RPMI7951 (cell line): ENCODE data around the gene CCNE1. TPM values are rescaled to one million over a fixed set of nuclear protein-coding genes. Genes with fewer than 3 reads are reported as not detected.

Experiments
- DNase-seq: peaks from one replicate; pipeline ENCODE4 v3.0.0-alpha.2; 2012; ENCODE audit warnings: low read depth
- total RNA-seq: library from RNA; depleted of rRNA; stranded (reverse); fragments of >200 nt; shearing (Covaris generic); gene quantifications from 2 replicates; pipeline ENCODE4 v1.2.3, GENCODE V29; 2014

CCNE1 gene
- total RNA-seq, 1 experiment from 2014 or later: 13.5 TPM

DNA sequence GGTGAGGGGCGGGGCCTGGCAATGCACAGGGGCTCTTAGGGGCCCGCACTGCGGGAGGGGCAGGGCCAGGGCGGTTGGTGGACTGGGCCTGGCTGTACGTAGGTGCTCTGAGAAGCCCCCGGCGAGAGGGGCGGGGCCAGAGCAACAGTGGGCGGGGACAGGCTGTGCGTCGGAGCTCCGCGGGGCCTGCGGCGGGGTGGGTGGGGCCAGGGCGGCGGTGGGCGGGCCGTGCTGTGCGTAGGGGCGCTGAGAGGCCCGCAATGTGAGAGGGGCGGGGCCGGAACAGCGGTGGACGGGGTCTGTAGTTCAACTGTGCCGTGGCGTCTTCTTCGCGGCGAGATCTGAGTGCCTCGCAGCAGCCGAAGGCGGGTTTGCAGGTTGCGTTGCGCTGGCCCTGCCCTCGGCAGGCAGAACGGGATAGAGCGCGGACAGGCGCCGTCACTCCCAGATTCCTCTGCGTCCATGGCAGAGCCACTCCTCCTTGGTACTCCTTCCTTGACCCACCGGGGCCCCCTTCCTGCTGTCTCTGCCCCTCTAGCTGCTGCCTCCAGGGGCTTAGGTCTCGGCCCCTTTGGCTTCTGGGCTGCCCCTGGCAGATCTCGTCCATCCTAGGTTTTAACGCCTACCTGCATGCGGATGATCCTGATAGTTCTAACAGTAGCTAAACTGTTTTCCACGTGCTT, 33.2 kb downstream of the CCNE1 start:
- DNase-seq: peak; percentile 91

DNA sequence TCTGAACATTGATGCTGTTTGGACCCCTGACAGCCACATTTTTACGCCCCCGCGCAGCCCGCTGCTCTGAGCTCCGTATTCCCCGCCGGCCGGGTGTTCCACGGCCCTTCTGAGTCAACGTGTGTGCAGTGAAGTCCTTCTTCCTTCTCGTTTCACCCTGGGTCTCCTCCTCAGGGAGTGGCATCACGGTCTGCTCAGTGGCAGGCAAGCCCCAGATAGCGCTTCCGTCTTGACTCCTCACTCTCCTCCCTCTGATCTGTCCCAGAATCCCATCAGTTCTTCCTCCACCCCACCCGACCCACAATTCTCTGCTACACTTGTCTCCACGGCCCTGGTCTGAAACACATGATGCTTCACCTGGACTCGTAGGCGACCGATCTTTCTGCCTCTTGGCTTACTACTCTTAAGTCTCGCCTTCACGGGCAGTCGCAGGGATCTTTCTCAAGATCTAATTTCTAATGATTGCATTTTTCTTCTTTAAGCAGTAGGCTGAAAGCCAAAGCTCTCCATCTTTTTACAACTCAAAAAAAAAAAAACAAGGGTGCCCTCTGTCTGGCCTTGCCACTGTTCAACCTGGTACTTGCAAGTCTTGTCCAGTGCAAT, 33.9 kb downstream of the CCNE1 start:
- peak; percentile 56 for DNase-seq

DNA sequence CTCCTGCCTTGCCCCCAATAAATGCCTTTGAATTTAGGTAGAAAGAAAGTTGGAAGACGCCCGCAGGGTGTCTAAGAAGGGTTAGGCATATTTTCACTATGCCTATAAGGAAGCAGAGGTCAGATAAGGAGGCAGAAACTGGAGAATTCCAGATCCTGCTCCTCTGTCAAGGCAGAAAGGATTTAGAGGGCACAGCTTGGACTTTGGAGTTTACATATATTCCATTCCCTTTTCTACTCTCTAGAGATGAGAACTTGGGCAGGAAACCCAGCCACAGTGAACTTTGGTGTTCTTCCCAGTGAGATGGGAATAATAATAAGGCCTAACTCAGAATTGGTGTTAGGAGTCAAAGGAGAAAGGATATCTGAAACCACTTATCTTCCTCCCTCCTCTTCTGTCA, 37.4 kb downstream of the CCNE1 start:
- no peak for DNase-seq

DNA sequence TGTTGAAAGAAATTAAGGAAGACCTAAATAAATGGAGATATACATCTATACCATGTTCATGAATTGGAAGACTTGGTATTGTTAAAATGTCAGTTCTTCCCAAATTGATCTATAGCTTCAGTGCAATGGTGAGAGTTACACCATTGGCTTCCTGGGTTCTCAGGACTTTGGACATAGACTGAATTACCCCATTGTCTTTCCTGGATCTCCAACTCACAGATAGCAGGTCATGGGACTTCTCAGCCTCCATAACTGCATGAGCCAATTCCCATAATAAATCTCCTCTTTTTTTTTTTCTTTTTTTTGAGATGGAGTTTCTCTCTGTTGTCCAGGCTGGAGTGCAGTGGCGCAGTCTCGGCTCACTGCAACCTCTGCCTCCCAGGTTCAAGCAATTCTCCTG, 38.7 kb downstream of the CCNE1 start:
- no peak for DNase-seq

DNA sequence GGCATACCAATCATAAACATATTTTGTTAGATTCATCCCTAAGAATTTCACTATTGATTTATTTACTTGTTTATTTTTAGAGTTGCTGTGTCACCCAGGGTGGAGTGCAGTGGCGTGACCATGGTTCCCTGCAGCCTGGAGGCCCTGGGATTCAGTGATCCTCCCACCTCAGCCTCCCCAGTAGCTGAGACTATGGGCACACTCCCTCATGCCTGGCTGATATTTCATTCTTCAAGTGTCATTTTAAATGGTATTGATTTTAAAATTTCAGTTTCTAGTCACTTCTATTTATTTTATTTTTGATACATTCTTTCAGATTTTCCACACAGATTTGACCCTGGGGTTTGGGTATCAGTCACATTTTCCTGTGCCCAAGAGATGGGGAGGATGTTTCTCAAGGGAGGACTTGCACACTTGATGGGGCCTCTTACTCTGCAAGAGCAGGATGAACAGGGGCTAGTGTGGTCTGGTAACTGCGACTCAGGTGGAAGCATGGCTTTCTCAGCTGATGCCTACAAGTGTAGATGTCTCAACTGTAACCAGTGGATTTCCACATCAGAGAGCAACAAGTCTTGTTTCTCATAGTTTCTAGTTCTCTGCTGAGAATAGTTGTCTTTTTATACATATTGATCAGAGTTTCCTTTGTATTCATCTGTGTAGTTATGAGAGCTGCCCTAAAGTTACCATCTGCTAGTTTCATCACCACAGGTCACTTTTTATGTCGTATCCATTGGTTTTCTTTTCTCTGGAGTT, 40.2 kb downstream of the CCNE1 start:
- DNase-seq: no peak

DNA sequence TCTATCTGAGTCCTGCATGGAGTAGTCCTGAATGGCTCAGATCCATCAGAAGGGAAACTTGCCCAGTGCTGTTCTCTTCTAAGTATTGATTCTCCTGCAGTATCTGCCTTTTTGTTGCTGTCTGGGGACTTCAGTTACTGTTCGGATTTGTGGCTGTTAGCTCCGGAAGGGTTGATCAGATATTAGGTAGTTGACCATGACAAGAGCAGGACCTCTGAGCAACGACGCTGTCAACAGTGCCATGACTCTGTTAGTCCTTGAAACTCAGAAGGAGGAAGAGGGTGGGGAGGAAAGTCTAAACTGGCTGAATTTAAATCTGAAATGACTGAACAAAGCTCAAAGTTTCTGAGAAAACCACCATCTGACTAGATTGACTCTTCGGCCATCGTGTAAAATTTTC, 42.2 kb downstream of the CCNE1 start:
- DNase-seq: no peak

DNA sequence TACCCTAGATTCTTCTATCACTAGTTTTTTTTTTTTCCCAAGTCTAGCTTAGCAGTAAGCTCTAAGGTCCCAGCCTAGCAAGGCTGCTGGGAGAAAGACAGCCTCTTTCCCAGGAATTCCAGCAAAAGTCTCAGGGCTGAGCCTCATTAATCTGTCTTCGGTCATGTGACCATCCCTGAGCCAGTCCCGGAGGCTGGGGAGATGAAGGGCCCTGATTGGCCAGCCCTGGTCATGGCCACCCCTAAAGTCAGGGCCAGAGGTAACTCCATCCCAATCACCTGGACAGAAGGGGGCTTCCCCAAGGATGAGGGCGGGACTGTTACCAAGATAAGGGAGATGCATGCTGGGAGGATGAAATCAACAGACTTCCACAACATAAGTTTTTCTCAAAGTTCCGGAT, 43.3 kb downstream of the CCNE1 start:
- no peak for DNase-seq

DNA sequence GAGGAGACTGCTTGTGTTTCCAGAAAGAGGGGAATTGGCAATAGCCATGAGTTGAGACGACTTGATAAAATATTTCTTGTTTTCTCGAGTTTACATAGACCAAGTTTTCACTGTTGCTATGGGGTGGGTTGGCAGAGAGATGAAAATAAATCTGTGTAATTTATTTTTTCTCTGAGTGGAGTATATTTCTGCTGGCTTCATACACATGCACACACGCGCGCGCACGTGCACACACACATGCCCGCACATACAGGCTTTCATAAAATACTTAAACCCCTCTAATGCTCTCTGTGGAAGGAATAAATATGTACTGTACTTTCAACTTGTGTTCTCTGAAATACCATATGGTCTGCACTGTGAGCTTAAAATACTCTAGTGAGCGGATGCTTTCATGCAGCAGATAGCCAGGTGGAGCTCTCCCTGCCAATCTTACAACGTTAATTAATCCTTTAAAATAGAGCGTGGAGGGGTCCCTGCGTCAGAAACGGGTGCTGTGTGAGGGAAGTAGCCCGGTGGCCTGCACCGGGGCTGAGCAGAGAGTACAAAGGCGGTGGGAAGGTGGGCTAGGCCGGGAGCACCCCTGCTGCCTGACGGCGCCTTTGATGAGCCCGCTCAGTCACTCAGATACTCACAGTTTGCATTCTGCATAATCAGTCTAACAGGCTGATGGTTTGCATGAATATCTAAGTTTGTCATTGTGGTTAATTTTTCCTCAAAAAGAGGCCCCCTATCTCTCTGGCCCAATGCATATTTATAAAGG, 44.1 kb downstream of the CCNE1 start:
- DNase-seq: no peak

DNA sequence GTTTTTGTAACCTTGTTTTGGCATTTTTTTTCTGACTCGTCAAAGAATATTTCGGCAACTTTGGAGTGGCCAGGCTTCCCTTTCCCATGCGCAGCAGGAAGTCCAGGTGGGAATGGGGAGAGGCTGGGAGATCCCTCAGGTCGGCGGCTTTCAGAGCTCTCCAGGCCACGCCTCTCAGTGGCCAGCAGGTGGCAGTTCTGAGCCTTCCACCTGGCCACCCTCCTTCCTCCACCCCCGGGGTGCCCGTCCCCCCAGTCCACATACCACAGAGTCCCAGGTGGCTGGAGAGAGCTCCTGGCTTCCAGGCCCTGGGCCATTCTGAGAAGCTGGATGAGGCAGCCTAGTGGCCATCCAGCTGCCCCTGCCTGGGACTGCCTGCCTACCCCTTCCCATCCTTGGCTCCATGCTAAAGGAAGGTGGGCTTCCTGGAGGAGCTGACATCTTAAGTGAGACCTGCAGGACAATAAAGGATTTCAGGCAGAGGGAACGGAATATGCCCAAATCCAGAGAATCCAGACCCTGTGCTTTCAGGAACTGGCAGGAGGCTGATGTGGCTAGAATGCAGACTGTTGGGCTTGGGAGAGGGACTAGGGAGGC, 46.3 kb downstream of the CCNE1 start:
- no peak for DNase-seq

DNA sequence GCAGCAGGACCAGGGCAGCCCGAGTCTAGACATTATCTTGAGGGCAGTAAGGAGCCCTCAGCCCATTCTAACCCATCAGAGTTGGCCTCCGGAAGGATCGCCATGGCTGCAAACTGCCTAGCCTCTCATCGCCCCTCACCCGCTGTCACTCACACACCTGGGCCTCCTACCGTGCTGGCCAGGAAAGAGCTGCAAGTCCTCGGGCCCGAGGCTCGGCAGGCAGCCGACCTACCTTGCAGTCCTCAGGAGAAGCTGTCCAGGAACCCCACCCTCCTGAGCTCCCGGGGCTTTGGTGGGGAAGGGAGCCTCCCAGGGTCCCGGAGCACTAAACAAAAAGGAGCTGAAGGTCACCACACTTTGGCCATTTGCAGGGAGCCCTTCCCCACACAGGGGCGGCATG, 46.8 kb downstream of the CCNE1 start:
- no peak for DNase-seq

DNA sequence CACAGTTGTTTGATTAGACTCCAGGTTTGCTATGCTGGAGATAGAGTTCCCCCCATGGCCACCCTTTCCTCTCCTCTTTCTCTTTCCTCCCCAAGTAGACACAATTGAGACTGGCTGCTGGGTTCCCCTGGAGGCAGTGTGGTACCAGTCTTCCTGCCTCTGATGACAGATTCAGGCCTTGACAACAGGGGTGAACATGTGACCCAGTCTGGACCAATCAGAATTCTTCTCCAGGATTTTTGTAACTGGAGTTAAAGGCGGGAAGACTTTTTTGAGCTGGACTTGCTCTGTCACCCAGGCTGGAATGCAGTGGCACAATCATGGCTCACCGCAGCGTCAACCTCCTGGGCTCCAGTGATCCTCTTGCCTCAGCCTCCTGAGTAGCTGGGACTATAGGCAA, 48.7 kb downstream of the CCNE1 start:
- DNase-seq: peak; percentile 35

DNA sequence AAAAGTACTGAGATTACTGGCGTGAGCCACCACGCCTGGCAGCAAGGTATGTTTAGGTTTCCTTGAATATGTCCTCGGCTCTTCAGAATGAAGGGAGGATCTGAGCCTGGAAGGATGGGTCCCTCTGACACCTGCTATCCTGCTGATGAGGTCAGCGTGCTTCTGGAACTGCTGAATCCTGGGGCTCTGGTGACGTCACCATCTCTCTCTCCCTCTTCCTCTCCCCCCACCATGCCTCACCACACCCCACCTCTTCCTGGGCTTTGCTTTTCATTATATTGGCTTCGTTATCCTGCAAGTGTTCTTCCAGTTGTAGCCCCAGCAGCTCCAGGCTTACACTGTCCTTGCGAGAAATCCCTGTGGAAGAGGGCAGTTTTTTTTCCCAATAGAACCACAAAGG, 49.8 kb downstream of the CCNE1 start:
- no peak for DNase-seq

DNA sequence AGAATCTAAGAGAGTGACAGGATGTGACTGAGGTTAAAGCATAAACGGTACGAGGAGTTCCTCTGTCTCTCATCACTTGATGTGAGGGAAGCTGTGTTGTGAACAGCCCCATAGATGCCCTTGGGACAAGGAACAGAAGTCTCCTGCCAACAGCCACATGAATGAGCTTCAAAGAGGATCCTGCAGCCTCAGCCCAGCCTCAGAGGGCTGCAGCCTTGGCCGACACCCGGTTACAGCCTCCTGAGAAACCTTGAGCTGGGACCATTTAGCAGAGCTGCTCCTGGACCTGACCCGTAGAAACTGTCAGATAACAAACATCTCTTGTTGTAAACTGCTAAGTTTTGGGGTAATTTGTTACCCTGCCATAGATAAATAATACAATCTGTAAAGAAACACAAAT, 54.2 kb downstream of the CCNE1 start:
- DNase-seq: no peak

DNA sequence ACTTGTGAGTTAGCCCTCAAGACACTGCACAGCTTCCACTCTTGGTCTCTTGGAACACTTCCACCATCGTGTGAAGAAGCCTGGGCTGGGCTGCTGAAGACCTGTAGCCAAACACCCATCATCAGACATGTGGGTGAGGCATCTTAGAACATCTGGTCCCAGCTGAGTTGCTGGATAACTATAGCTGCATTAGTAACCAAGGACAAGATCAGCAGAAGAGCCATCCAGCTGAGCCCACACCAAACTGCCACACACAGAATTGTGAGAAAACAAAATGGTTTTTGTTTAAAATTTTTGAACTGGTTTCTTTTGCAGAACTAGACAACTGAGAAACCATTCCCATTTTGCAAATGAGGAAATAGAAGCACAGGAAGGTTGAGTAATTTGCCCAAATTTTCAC, 56.2 kb downstream of the CCNE1 start:
- DNase-seq: no peak

DNA sequence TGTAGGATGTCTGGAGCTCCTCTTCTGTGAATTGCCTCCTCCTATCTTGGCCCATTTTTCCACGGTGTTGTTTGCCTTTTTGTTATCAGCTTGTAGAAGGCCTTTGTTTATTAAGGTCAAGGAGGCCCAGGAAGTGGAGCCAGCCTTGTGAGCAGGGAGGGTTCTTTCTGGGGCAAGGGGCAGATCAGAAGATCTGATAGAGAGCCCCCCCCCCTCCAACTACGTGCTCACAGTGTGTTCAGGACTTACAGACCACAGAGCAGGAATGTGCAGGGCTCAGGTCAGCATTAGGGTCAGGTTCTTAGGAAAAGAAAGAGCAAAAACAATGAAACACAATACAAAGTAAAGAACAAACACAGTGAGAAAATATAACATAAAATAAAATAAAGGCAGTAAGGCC, 59.4 kb downstream of the CCNE1 start:
- no peak for DNase-seq

DNA sequence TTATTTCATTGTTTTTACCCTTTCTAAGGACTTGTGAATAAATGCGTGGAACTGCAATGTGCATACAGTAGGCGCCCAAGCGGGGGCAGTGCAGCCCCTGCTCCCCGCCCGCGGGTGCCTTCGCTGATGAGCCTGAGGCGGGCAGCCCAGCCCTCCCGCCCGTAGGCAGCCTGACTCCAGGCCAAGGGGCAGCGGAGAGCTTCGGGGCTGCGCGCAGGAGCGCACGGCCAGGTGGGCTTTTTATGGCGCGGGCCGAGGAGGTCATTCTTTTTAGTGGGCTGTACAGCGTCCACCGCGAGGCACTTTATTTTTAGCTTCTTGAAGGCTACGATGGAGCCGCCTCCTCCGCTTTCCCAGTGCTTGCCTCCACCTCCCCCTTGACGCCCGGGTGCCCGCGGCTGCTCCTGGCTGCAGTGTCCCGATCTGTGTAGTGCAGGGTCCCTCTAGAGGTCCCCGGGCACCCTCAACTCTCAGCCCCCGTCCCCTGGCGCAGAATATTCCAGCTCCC, 60.5 kb downstream of the CCNE1 start:
- no peak for DNase-seq

DNA sequence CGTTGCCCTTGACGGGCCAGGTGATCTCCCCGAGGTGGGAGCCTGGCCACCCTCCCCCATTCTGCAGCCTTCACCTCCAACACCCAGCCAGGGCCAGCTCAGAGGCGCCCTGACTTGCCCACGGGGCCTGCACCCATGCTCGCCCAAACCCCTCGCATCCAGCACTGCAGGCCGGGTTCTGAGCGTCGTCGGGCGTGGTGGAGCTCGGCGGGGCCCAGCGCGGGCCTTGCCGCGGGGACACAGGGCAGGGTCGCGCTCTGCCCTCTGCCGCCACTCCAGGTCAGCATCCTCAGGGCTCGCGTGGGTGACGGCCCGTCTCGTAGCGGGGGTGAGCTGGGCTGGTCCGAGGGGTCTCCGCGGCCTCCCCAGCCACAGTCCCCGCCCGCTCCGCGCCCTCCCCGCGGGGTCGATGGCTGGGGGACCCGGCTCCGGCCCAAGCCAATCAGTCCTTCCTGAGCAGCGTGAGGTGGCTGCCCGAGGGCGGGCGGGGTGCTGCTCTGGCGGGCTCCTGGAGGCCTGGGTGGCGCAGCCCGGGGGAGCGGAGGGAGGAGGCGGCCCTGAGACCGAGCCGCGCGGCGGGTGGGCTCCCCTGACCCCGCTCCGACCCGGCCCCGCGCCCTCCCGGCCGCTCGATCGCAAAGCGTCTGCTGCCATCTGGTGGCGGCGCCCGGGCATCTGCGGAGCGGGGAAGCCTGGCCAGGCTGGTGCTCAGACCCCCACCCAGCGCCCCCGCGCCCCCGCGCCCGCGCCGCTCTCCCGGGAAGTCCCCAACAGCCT, 61.4 kb downstream of the CCNE1 start:
- DNase-seq: peak; percentile 24
